Measurements from ENCODE around the gene RETN. TPM values are rescaled to one million over a fixed set of nuclear protein-coding genes. Genes with fewer than 3 reads are reported as not detected.

The RETN gene
- total RNA-seq, 3 donors from 2014 or later = not detected

GRCh38 chr19:7709932-7710460 is 41.1 kb downstream of the RETN start:
- H3K36me3 ChIP-seq = no peaks in the 10 kb centered on the region
- H3K9me3 ChIP-seq = no peaks in the 10 kb centered on the region
- no peaks in the 10 kb centered on the region for H3K4me1 ChIP-seq
- no peak overlapping the region for H3K4me3 ChIP-seq
- H3K27me3 ChIP-seq = no peaks in the 10 kb centered on the region
- intact Hi-C loops (cut with DNase I; ENCODE audit: low total_unique reads) = no loop called here
- TF ChIP-seq CTCF (IDR thresholded peaks at IDR 0.05) (no peak), POLR2A (IDR thresholded peaks at IDR 0.05) (no peak), POLR2AphosphoS5 (IDR thresholded peaks at IDR 0.05) (no peak)
- H3K27ac ChIP-seq = no peak overlapping the region
- DNase-seq (ENCODE audit: low spot score in 2 of 2) = no peak

- Histone ChIP-seq H3K4me1 (no peaks in the 10 kb centered on the region), H3K4me3 (no peak overlapping the region), H3K36me3 (no peaks in the 10 kb centered on the region), H3K27ac (no peak overlapping the region), H3K27me3 (no peaks in the 10 kb centered on the region), H3K9me3 (no peaks in the 10 kb centered on the region)
- no peak for DNase-seq (ENCODE audit: low spot score in 2 of 2)
- no peak for TF ChIP-seq CTCF (IDR thresholded peaks at IDR 0.05)
- no peak for TF ChIP-seq POLR2A (IDR thresholded peaks at IDR 0.05)
- no peak for TF ChIP-seq POLR2AphosphoS5 (IDR thresholded peaks at IDR 0.05)
- intact Hi-C loops (cut with DNase I; ENCODE audit: low total_unique reads) = no loop called here
Observed at GRCh38 chr19:7710616-7711015, 41.8 kb downstream of the RETN start.

GRCh38 chr19:7715671-7716070 is 46.8 kb downstream of the RETN start:
- no peak for TF ChIP-seq POLR2AphosphoS5 (IDR thresholded peaks at IDR 0.05)
- TF ChIP-seq CTCF (IDR thresholded peaks at IDR 0.05) = no peak
- TF ChIP-seq POLR2A (IDR thresholded peaks at IDR 0.05) = no peak

GRCh38 chr19:7716762-7717161 is 47.9 kb downstream of the RETN start:
- H3K9me3 ChIP-seq = peaks cover 6 to 7% of the 10 kb centered on the region in 2 donors
- intact Hi-C loops (cut with DNase I; ENCODE audit: low total_unique reads) = no loop called here
- H3K4me3 ChIP-seq = no peak overlapping the region
- H3K36me3 ChIP-seq = no peaks in the 10 kb centered on the region
- H3K27ac ChIP-seq = no peak overlapping the region
- TF ChIP-seq POLR2A (IDR thresholded peaks at IDR 0.05) = no peak
- TF ChIP-seq POLR2AphosphoS5 (IDR thresholded peaks at IDR 0.05) = no peak
- TF ChIP-seq CTCF (IDR thresholded peaks at IDR 0.05) = no peak
- DNase-seq (ENCODE audit: low spot score in 2 of 2) = no peak
- no peaks in the 10 kb centered on the region for H3K27me3 ChIP-seq
- H3K4me1 ChIP-seq = no peaks in the 10 kb centered on the region

More at GRCh38 chr19:7715671-7716070, 46.8 kb downstream of the RETN start:
- Histone ChIP-seq H3K27me3 (no peaks in the 10 kb centered on the region), H3K36me3 (no peaks in the 10 kb centered on the region), H3K9me3 (peaks cover 6 to 7% of the 10 kb centered on the region in 2 donors), H3K27ac (no peak overlapping the region), H3K4me1 (no peaks in the 10 kb centered on the region), H3K4me3 (no peak overlapping the region)
- DNase-seq (ENCODE audit: low spot score in 2 of 2) = no peak
- intact Hi-C loops (cut with DNase I; ENCODE audit: low total_unique reads) = loop anchor here (2.0 kb wide), 1 partner anchor 59 kb away; no protein-coding TSS in a partner anchor

- Histone ChIP-seq H3K27me3 (no peaks in the 10 kb centered on the region), H3K27ac (no peak overlapping the region), H3K4me3 (no peak overlapping the region), H3K9me3 (peaks cover 6 to 7% of the 10 kb centered on the region in 2 donors), H3K4me1 (no peaks in the 10 kb centered on the region), H3K36me3 (no peaks in the 10 kb centered on the region)
- no peak for DNase-seq (ENCODE audit: low spot score in 2 of 2)
- TF ChIP-seq CTCF (IDR thresholded peaks at IDR 0.05) (no peak), POLR2A (IDR thresholded peaks at IDR 0.05) (no peak), POLR2AphosphoS5 (IDR thresholded peaks at IDR 0.05) (no peak)
- intact Hi-C loops (cut with DNase I; ENCODE audit: low total_unique reads) = no loop called here
Observed at GRCh38 chr19:7718668-7719067, 49.8 kb downstream of the RETN start.

Other genes with a start within 250 kb of the RETN start
- gene PEX11G, start 180.0 kb upstream of the RETN start, total RNA-seq = 1 to 10 TPM; 5.4 to 9.8 (median 7.2) TPM
- gene ZNF358, start 152.9 kb upstream of the RETN start, total RNA-seq = 10 to 100 TPM; 34.0 to 65.3 (median 34.7) TPM
- gene MCOLN1, start 146.4 kb upstream of the RETN start, total RNA-seq = 10 to 100 TPM; 11.5 to 35.2 (median 16.4) TPM
- 10 to 100 TPM; 35.8 to 56.4 (median 45.8) TPM for gene PNPLA6, start 133.3 kb upstream of the RETN start, total RNA-seq
- 10 to 100 TPM in 1 of 3 donors, 1 to 10 TPM in 1, not detected in 1; 5.6 to 14.2 TPM for gene CAMSAP3, start 73.2 kb upstream of the RETN start, total RNA-seq
- 10 to 100 TPM; 41.3 to 49.0 (median 41.9) TPM for gene XAB2, start 39.5 kb upstream of the RETN start, total RNA-seq
- gene PET100, start 39.3 kb upstream of the RETN start, total RNA-seq = 10 to 100 TPM; 23.7 to 40.4 (median 33.1) TPM
- 1 to 10 TPM in 2 of 3 donors, not detected in 1; 4.9 to 6.7 TPM for gene PCP2, start 35.3 kb upstream of the RETN start, total RNA-seq
- 10 to 100 TPM; 15.4 to 55.3 (median 37.0) TPM for gene STXBP2, start 31.9 kb upstream of the RETN start, total RNA-seq
- gene MCEMP1, start 8.0 kb downstream of the RETN start, total RNA-seq = 1 to 10 TPM in 2 of 3 donors, not detected in 1; 1.0 to 2.4 TPM
- 10 to 100 TPM; 34.7 to 84.0 (median 62.6) TPM for gene TRAPPC5, start 11.8 kb downstream of the RETN start, total RNA-seq
- under 1 TPM in 2 of 3 donors, not detected in 1; 0.29 to 0.48 TPM for gene FCER2, start 33.1 kb downstream of the RETN start, total RNA-seq
- gene CLEC4G, start 63.1 kb downstream of the RETN start, total RNA-seq = 1 to 10 TPM in 2 of 3 donors, not detected in 1; 1.3 to 3.7 TPM
- gene CD209, start 78.5 kb downstream of the RETN start, total RNA-seq = 1 to 10 TPM; 2.3 to 9.8 (median 2.6) TPM
- gene CLEC4M, start 94.2 kb downstream of the RETN start, total RNA-seq = 1 to 10 TPM in 1 of 3 donors, not detected in 2; 1.3 TPM
- gene EVI5L, start 161.2 kb downstream of the RETN start, total RNA-seq = 10 to 100 TPM in 1 of 3 donors, 1 to 10 TPM in 2; 7.5 to 12.5 (median 9.2) TPM
- gene PRR36, start 205.3 kb downstream of the RETN start, total RNA-seq = 1 to 10 TPM in 1 of 3 donors, under 1 TPM in 1, not detected in 1; 0.59 to 2.0 TPM
- 10 to 100 TPM in 1 of 3 donors, 1 to 10 TPM in 2; 1.4 to 15.1 (median 6.6) TPM for gene LRRC8E, start 219.5 kb downstream of the RETN start, total RNA-seq
- gene MAP2K7, start 234.8 kb downstream of the RETN start, total RNA-seq = 10 to 100 TPM; 13.3 to 17.1 (median 13.8) TPM
- 1 to 10 TPM in 1 of 3 donors, not detected in 2; 2.3 TPM for gene TGFBR3L, start 245.8 kb downstream of the RETN start, total RNA-seq

Data from breast epithelium (tissue), 4 donors.